Neutrophil (primary cell): ENCODE measurements around the gene KRTAP29-1.
"Not testable (repeated sequence)": the region's sequence is repeated elsewhere in the genome, so short reads cannot be mapped to it uniquely, and the experiment has no call there.

Source experiments
- H3K27ac ChIP-seq: fragments of 200-600 bp; sonication (generic); 2 replicates; pipeline ENCODE4 v1.5.1; 2016; ENCODE audit warnings: mild to moderate bottlenecking, moderate library complexity
- H3K27me3 ChIP-seq: fragments of 200-600 bp; sonication (generic); 2 replicates; pipeline ENCODE4 v1.6.0; 2016; ENCODE audit warnings: mild to moderate bottlenecking
- H3K36me3 ChIP-seq: fragments of 200-600 bp; sonication (generic); 2 replicates; pipeline ENCODE4 v1.5.1; 2017
- H3K4me1 ChIP-seq, 2 experiments: fragments of 200-600 bp in 1 of 2; sonication (generic) in 1 of 2; 1 replicate in 1 of 2; 2 replicates in 1 of 2; pipeline versions ENCODE4 v1.5.1 to v1.6.1; 2013 to 2016; ENCODE audit warnings: low read depth in 1 of 2, low read length in 1 of 2, mild to moderate bottlenecking in 1 of 2, moderate library complexity in 1 of 2; ENCODE audit not compliant: control insufficient read depth in 1 of 2, insufficient read depth in 1 of 2
- H3K4me3 ChIP-seq, 2 experiments: fragments of 200-600 bp in 1 of 2; sonication (generic) in 1 of 2; 1 replicate in 1 of 2; 2 replicates in 1 of 2; pipeline ENCODE4 v1.5.1; 2013 to 2016; ENCODE audit warnings: low read depth in 1 of 2, low read length in 1 of 2, mild to moderate bottlenecking in 1 of 2, moderate library complexity in 1 of 2
- H3K9me3 ChIP-seq: fragments of 200-600 bp; sonication (generic); 2 replicates; pipeline ENCODE4 v1.5.1; 2016
- CTCF ChIP-seq: fragments of 200-600 bp; sonication (generic); IDR thresholded peaks from 2 replicates; pipeline ENCODE4 v1.5.1; 2016; ENCODE audit warnings: antibody characterized with exemption

Gene KRTAP29-1

GRCh38 chr17:41284043-41284442 is 18.6 kb downstream of the KRTAP29-1 start:
- no peak overlapping the region for H3K4me3 ChIP-seq
- peak overlapping the region; percentile 64 for H3K27ac ChIP-seq
- H3K36me3 ChIP-seq: no peaks in the 10 kb centered on the region
- no peaks in the 10 kb centered on the region for H3K9me3 ChIP-seq
- TF ChIP-seq CTCF: no peak
- H3K27me3 ChIP-seq: no peaks in the 10 kb centered on the region
- H3K4me1 ChIP-seq: peaks cover 44% of the 10 kb centered on the region in 2 experiments

GRCh38 chr17:41278176-41278955 is 24.3 kb downstream of the KRTAP29-1 start:
- H3K4me3 ChIP-seq: no peak overlapping the region
- H3K4me1 ChIP-seq: peaks cover under 1% of the 10 kb centered on the region in 2 experiments
- no peak for TF ChIP-seq CTCF
- H3K27ac ChIP-seq: no peak overlapping the region
- peaks cover 21% of the 10 kb centered on the region for H3K27me3 ChIP-seq
- no peaks in the 10 kb centered on the region for H3K36me3 ChIP-seq
- no peaks in the 10 kb centered on the region for H3K9me3 ChIP-seq

- peaks cover 21% of the 10 kb centered on the region for H3K27me3 ChIP-seq
- H3K9me3 ChIP-seq, H3K4me3 ChIP-seq, H3K36me3 ChIP-seq, H3K27ac ChIP-seq, H3K4me1 ChIP-seq: not testable (repeated sequence)
Observed at GRCh38 chr17:41275648-41276190, 26.9 kb downstream of the KRTAP29-1 start, which contains the start of gene KRTAP9-7. Gene KRTAP9-7, plus strand, starts transcription at chr17:41275698. Its CDS starts 0 bp downstream, at chr17:41275698.

- peaks cover 9% of the 10 kb centered on the region for H3K27me3 ChIP-seq
Observed at GRCh38 chr17:41271858-41272257, 30.8 kb downstream of the KRTAP29-1 start.

GRCh38 chr17:41271323-41271722 is 31.3 kb downstream of the KRTAP29-1 start:
- not testable (repeated sequence) for H3K9me3 ChIP-seq, H3K27ac ChIP-seq, H3K27me3 ChIP-seq, H3K36me3 ChIP-seq, H3K4me1 ChIP-seq, H3K4me3 ChIP-seq

More at GRCh38 chr17:41271858-41272257, 30.8 kb downstream of the KRTAP29-1 start:
- Histone ChIP-seq H3K36me3 (no peaks in the 10 kb centered on the region), H3K4me1 (no peaks in the 10 kb centered on the region), H3K4me3 (no peak overlapping the region), H3K27ac (no peak overlapping the region), H3K9me3 (no peaks in the 10 kb centered on the region)
- TF ChIP-seq CTCF: no peak

- no peaks in the 10 kb centered on the region for H3K4me1 ChIP-seq
- no peak overlapping the region for H3K27ac ChIP-seq
- TF ChIP-seq CTCF: no peak
- no peaks in the 10 kb centered on the region for H3K9me3 ChIP-seq
- peaks cover 18% of the 10 kb centered on the region for H3K27me3 ChIP-seq
- H3K36me3 ChIP-seq: no peaks in the 10 kb centered on the region
- H3K4me3 ChIP-seq: no peak overlapping the region
Observed at GRCh38 chr17:41267711-41268110, 34.9 kb downstream of the KRTAP29-1 start.
